Left ventricle myocardium inferior (tissue), 1 donor: Measurements from ENCODE around the gene PIK3CD. TPM values are rescaled to one million over a fixed set of nuclear protein-coding genes. Genes with fewer than 3 reads are reported as not detected.
A peak's percentile ranks its signal among the peaks of the same experiment; 100 is the strongest.

ENCODE experiments used
- DNase-seq: peaks from one replicate; pipeline ENCODE4 v3.0.0-alpha.2; 2020
- H3K27ac ChIP-seq: fragments of 200-600 bp; replicated peaks from 2 replicates; pipeline ENCODE4 v1.8.0; 2021
- H3K27me3 ChIP-seq: fragments of 200-600 bp; 2 replicates; pipeline ENCODE4 v1.8.0; 2021; ENCODE audit warnings: low read depth
- H3K36me3 ChIP-seq: fragments of 200-600 bp; 2 replicates; pipeline ENCODE4 v1.8.0; 2021
- H3K4me1 ChIP-seq: fragments of 200-600 bp; 2 replicates; pipeline ENCODE4 v1.8.0; 2021
- H3K4me3 ChIP-seq: fragments of 200-600 bp; 2 replicates; pipeline ENCODE4 v1.8.0; 2021; ENCODE audit warnings: mild to moderate bottlenecking, moderate library complexity
- H3K9me3 ChIP-seq: fragments of 200-600 bp; replicated peaks from 2 replicates; pipeline ENCODE4 v1.8.0; 2021
- CTCF ChIP-seq: fragments of 200-600 bp; IDR thresholded peaks from 2 replicates; pipeline ENCODE4 v1.8.0; 2021; ENCODE audit warnings: antibody characterized with exemption, mild to moderate bottlenecking, borderline replicate concordance
- intact Hi-C: fragments of 100-400 bp; cut with micrococcal nuclease; formaldehyde crosslinking; loops from one replicate; pipeline ENCODE4 v1.11.0; 2022
- long read RNA-seq: library from polyadenylated mRNA; unstranded; transcript quantifications from one replicate; pipeline ENCODE4 v2.0.0, GENCODE V29; 2021
- total RNA-seq: library from RNA; stranded (reverse); fragmentation: NEBNext Ultra II Directional; extraction: Animal tissue kit (Norgen Biotek cat#: 25700); gene quantifications from one replicate; pipeline ENCODE4 v1.2.1, GENCODE V29; 2021
- donor health status: DM: no; HTN: yes; CAD: no; lungs with severe emphysema.

Gene PIK3CD
- 2.6 TPM for total RNA-seq
- long read RNA-seq, full-length matches to known transcripts = 1 of 7 reads
- long read RNA-seq, partial matches to known transcripts = 2 of 7 reads
- long read RNA-seq, other reads (novel, unspliced or antisense) = 4 of 7 reads

GRCh38 chr1:9651565-9652378 lies at the start of gene PIK3CD:
PIK3CD (plus strand) TSS chr1:9651731; CDS start chr1:9710456, 58,725 bp downstream.
- TF ChIP-seq CTCF = no peak
- Histone ChIP-seq H3K27me3 (peaks cover 63% of the 10 kb centered on the region), H3K4me3 (peak within 1 kb of the TSS; percentile 64), H3K27ac (peak within 1 kb of the TSS; percentile 57), H3K4me1 (peaks cover 19% of the 10 kb centered on the region), H3K9me3 (no peaks in the 10 kb centered on the region), H3K36me3 (no peaks in the 10 kb centered on the region)
- intact Hi-C loops = no loop called here
- DNase-seq = peak; percentile 27

DNA sequence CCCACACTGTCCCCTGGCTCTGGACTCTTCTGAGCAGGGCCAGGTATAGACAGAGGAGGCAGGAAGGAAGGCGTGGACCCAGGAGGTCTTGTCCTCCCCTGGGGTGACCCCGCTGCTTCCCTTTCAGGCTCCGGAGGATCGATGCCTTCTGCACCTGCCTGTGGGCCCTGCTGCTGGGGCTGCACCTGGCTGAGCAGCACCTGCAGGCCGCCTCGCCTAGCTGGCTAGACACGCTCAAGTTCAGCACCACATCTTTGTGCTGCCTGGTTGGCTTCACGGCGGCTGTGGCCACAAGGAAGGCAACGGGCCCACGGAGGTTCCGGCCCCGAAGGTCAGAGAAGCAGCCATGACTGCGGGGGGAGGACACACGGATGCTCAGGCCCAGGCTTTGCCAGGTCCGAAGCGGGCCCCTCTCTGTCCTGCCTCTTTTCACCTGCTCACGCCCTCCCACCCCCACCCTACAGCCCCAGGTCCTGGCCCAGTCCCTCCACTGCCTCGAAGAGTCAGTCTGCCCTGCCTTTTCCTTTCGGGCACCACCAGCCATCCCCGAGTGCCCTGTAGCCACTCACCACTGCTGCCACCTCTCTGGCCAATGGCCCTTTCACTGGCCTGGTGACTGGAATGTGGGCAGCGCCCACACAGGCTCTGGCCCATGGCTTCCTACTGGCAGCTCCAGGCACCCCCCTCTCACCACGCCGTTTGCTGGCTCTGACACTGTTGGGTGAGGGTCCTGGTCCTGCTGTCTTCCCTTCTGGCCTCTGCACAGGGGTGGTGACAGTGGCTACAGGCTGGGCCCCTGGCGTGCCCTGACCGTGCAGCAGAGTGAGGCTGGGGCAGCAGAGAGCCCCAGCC lies 49.4 kb upstream of the PIK3CD start:
- Histone ChIP-seq H3K27ac (no peak overlapping the region), H3K4me3 (no peak overlapping the region), H3K9me3 (no peaks in the 10 kb centered on the region), H3K36me3 (peaks cover 68% of the 10 kb centered on the region), H3K27me3 (no peaks in the 10 kb centered on the region), H3K4me1 (peaks cover 18% of the 10 kb centered on the region)
- no peak for DNase-seq
- intact Hi-C loops = no loop called here
- no peak for TF ChIP-seq CTCF

DNA sequence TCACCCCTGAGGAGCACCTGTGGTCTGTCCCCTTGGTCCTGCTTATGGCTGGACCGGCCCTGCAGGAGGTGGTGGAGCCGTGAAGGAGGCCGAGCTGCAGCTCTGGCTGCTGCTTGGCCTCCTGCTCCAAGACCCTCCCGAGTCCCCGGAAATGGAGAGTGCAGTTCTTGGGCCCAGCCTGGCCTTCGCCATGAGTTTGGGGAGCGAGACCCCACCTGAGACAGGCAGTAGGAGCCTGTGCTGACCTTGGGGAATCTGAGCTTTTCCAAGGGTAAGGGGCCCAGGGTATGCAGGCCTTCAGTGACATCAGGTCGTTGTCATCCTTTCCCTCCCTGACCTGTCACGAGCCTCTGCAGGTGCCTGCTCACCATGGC lies 48.8 kb upstream of the PIK3CD start:
- H3K27me3 ChIP-seq = no peaks in the 10 kb centered on the region
- peaks cover 20% of the 10 kb centered on the region for H3K4me1 ChIP-seq
- no peak overlapping the region for H3K27ac ChIP-seq
- H3K36me3 ChIP-seq = peaks cover 61% of the 10 kb centered on the region
- intact Hi-C loops = no loop called here
- DNase-seq = no peak
- H3K4me3 ChIP-seq = no peak overlapping the region
- no peaks in the 10 kb centered on the region for H3K9me3 ChIP-seq
- TF ChIP-seq CTCF = no peak

GRCh38 chr1:9603307-9603706 lies 48.2 kb upstream of the PIK3CD start:
- DNase-seq = no peak
- intact Hi-C loops = no loop called here

More at GRCh38 chr1:9603307-9603706, 48.2 kb upstream of the PIK3CD start:
- Histone ChIP-seq H3K4me1 (peaks cover 20% of the 10 kb centered on the region), H3K27me3 (no peaks in the 10 kb centered on the region), H3K4me3 (no peak overlapping the region), H3K27ac (no peak overlapping the region), H3K9me3 (no peaks in the 10 kb centered on the region), H3K36me3 (peaks cover 60% of the 10 kb centered on the region)
- no peak for TF ChIP-seq CTCF
